Psoas muscle (tissue), 8 donors: ENCODE data around the gene EAF1. TPM values are rescaled to one million over a fixed set of nuclear protein-coding genes. Genes with fewer than 3 reads are reported as not detected.
"Not testable (repeated sequence)": the region's sequence is repeated elsewhere in the genome, so short reads cannot be mapped to it uniquely, and the experiment has no call there.

ENCODE experiments used
- ATAC-seq, 4 donors: fragments of 200-7000 bp; cut with Tn5 transposase; one replicate each; pipeline ENCODE4 v1.9.1; 2020; ENCODE audit warnings: moderate library complexity in 3 of 4, mild to moderate bottlenecking in 2 of 4
- DNase-seq, 2 donors: peaks; one replicate each; pipeline ENCODE4 v3.0.0-alpha.2; 2020
- H3K27ac ChIP-seq: fragments of 200-600 bp; one replicate; pipeline ENCODE4 v1.8.0; 2022
- H3K27me3 ChIP-seq, 3 donors: fragments of 200-600 bp in 1 of 3; one replicate each; pipeline versions ENCODE4 v1.6.1 to v1.8.0; 2013 to 2022; ENCODE audit warnings: low read length in 2 of 3, mild to moderate bottlenecking in 2 of 3, moderate library complexity in 1 of 3; ENCODE audit not compliant: insufficient read depth in 3 of 3
- H3K36me3 ChIP-seq, 2 donors: fragments of 200-600 bp in 1 of 2; one replicate each; pipeline versions ENCODE4 v1.6.1 to v1.8.0; 2013 to 2022; ENCODE audit warnings: low read depth in 1 of 2, mild to moderate bottlenecking in 1 of 2, moderate library complexity in 1 of 2; ENCODE audit not compliant: insufficient read depth in 1 of 2
- H3K4me1 ChIP-seq: fragments of 200-600 bp; one replicate; pipeline ENCODE4 v1.8.0; 2022
- H3K4me3 ChIP-seq: fragments of 200-600 bp; one replicate; pipeline ENCODE4 v1.8.0; 2022; ENCODE audit warnings: mild to moderate bottlenecking
- H3K9me3 ChIP-seq: fragments of 200-600 bp; one replicate; pipeline ENCODE4 v1.8.0; 2022
- CTCF ChIP-seq: fragments of 200-600 bp; IDR thresholded peaks from one replicate; pipeline ENCODE4 v1.8.0; 2022; ENCODE audit warnings: antibody characterized with exemption
- WGBS, 3 donors: extraction: QIAGEN DNeasy Blood & Tissue Kit; methylation state at CpG; one replicate each; pipeline versions ENCODE4 v1.1.6 to v1.1.7; 2013; 5-methylcytosine and 5-hydroxymethylcytosine counted together
- intact Hi-C, 2 donors: fragments of 100-400 bp; cut with DNase I; formaldehyde crosslinking; loops; one replicate each; pipeline versions ENCODE4 v1.11.0 to v1.14.2; 2022
- polyA plus RNA-seq, 3 donors: library from polyadenylated mRNA; stranded (reverse); fragments of 200-250 nt; gene quantifications; one replicate each; pipeline ENCODE4 v1.2.3, GENCODE V29; 2013
- total RNA-seq, 4 donors: library from RNA; stranded (reverse); fragmentation: NEBNext Ultra II Directional in 2 of 4; extraction: Animal tissue kit (Norgen Biotek cat#: 25700) in 2 of 4; gene quantifications; one replicate each; pipeline versions ENCODE4 v1.2.1 to v1.2.4, GENCODE V29; 2021 to 2023
- donor health status: healthy with polysubstance abuse.
- donor health status: DM: no; HTN: no; CAD: no; lungs with moderate emphysema.
- donor health status: Bipolar disorder and iron deficiency.
- donor health status: healthy.
- donor health status: DM: yes; HTN: yes; CAD: no.
- donor health status: DM: no; HTN: no; CAD: no.
- donor health status: DM: no; HTN: no; CAD: no.
- donor health status: DM: yes; HTN: yes; CAD: no.

EAF1 gene
- total and polyA plus RNA-seq, 7 donors = 5.0 to 17.9 (median 9.6) TPM

- TF ChIP-seq CTCF = peak; percentile 19
- 92 to 96% (median 96%) methylated on average over 3 of the region's 3 CpGs for WGBS, 3 donors
- ATAC-seq, intact Hi-C loops, H3K27ac ChIP-seq, H3K27me3 ChIP-seq, H3K36me3 ChIP-seq, DNase-seq, H3K9me3 ChIP-seq, H3K4me3 ChIP-seq, H3K4me1 ChIP-seq: not testable (repeated sequence)
Observed at GRCh38 chr3:15398731-15399133, 28.7 kb upstream of the EAF1 start.

- ATAC-seq = no peak
- Histone ChIP-seq H3K9me3 (no peaks in the 10 kb centered on the region), H3K36me3 (no peaks in the 10 kb centered on the region), H3K4me3 (no peak overlapping the region), H3K4me1 (no peaks in the 10 kb centered on the region), H3K27ac (no peak overlapping the region), H3K27me3 (no peaks in the 10 kb centered on the region)
- TF ChIP-seq CTCF = no peak
- no peak for DNase-seq
- WGBS, 3 donors = 82 to 90% (median 83%) methylated on average over 5 of the region's 5 CpGs
- intact Hi-C loops = loop anchor here in 1 of 2 donors (10.0 kb wide), 1 partner anchor 295 kb away; no protein-coding TSS in a partner anchor
Observed at GRCh38 chr3:15399970-15400369, 27.4 kb upstream of the EAF1 start.

- TF ChIP-seq CTCF = no peak
- H3K4me1 ChIP-seq = no peaks in the 10 kb centered on the region
- H3K9me3 ChIP-seq = no peaks in the 10 kb centered on the region
- H3K36me3 ChIP-seq = no peaks in the 10 kb centered on the region
- intact Hi-C loops = loop anchor here in 1 of 2 donors (10.0 kb wide), 1 partner anchor 297 kb away; no protein-coding TSS in a partner anchor
- WGBS, 3 donors = 76 to 86% (median 82%) methylated on average over 4 of the region's 4 CpGs
- H3K27me3 ChIP-seq = no peaks in the 10 kb centered on the region
- no peak overlapping the region for H3K4me3 ChIP-seq
- no peak overlapping the region for H3K27ac ChIP-seq
- DNase-seq = no peak
- ATAC-seq = no peak
Observed at GRCh38 chr3:15401936-15402335, 25.5 kb upstream of the EAF1 start.

- no peaks in the 10 kb centered on the region for H3K9me3 ChIP-seq
- WGBS, 3 donors = 71 to 76% (median 71%) methylated on average over 3 of the region's 3 CpGs
- intact Hi-C loops = loop anchor here in 1 of 2 donors (10.0 kb wide), 1 partner anchor 299 kb away; no protein-coding TSS in a partner anchor
- no peaks in the 10 kb centered on the region for H3K4me1 ChIP-seq
- ATAC-seq (no peak), DNase-seq (no peak)
- no peaks in the 10 kb centered on the region for H3K36me3 ChIP-seq
- no peaks in the 10 kb centered on the region for H3K27me3 ChIP-seq
- H3K27ac ChIP-seq = no peak overlapping the region
- no peak overlapping the region for H3K4me3 ChIP-seq
- no peak for TF ChIP-seq CTCF
Observed at GRCh38 chr3:15403495-15403894, 23.9 kb upstream of the EAF1 start.

- H3K4me1 ChIP-seq = no peaks in the 10 kb centered on the region
- H3K27ac ChIP-seq = no peak overlapping the region
- H3K4me3 ChIP-seq = no peak overlapping the region
- no peaks in the 10 kb centered on the region for H3K27me3 ChIP-seq
- no peaks in the 10 kb centered on the region for H3K9me3 ChIP-seq
- 74 to 93% (median 84%) methylated on average over 3 of the region's 3 CpGs for WGBS, 3 donors
- no peak for ATAC-seq
- no peak for TF ChIP-seq CTCF
- peaks cover 0 to 3% of the 10 kb centered on the region in 2 donors for H3K36me3 ChIP-seq
- DNase-seq = no peak
- intact Hi-C loops = loop anchor here in 1 of 2 donors (10.0 kb wide), 1 partner anchor 299 kb away; no protein-coding TSS in a partner anchor
Observed at GRCh38 chr3:15403965-15404364, 23.4 kb upstream of the EAF1 start.
